IPS-15b (cell line): ENCODE results near the gene UBTF.

Source experiments
- H3K27me3 ChIP-seq: one replicate; pipeline ENCODE4 v1.6.1; 2013; ENCODE audit warnings: low read length; ENCODE audit not compliant: control insufficient read depth, insufficient read depth
- H3K36me3 ChIP-seq: one replicate; pipeline ENCODE4 v1.6.1; 2013; ENCODE audit warnings: low read length; ENCODE audit not compliant: control insufficient read depth, insufficient read depth
- H3K4me1 ChIP-seq: one replicate; pipeline ENCODE4 v1.6.1; 2013; ENCODE audit warnings: mild to moderate bottlenecking, low read length; ENCODE audit not compliant: control insufficient read depth, insufficient read depth
- H3K4me3 ChIP-seq: one replicate; pipeline ENCODE4 v1.5.1; 2013; ENCODE audit warnings: low read depth, low read length
- H3K9ac ChIP-seq: one replicate; pipeline ENCODE4 v1.6.1; 2013; ENCODE audit warnings: low read depth, mild to moderate bottlenecking, low read length
- H3K9me3 ChIP-seq: one replicate; pipeline ENCODE4 v1.6.1; 2013; ENCODE audit warnings: mild to moderate bottlenecking, low read length; ENCODE audit not compliant: control insufficient read depth, insufficient read depth

The UBTF gene

GRCh38 chr17:44170499-44171201, 48.8 kb downstream of the UBTF start, which contains the start of gene ASB16:
Gene ASB16, plus strand, starts transcription at chr17:44170704. Its CDS starts 86 bp downstream, at chr17:44170790.
- peaks cover 4% of the 10 kb centered on the region for H3K4me1 ChIP-seq
- peak within 1 kb of the TSS; percentile 26 for H3K4me3 ChIP-seq
- H3K9ac ChIP-seq = peak within 1 kb of the TSS; percentile 54

GRCh38 chr17:44170135-44170498, 49.4 kb downstream of the UBTF start:
- Histone ChIP-seq H3K4me3 (no peak overlapping the region), H3K36me3 (peaks cover 3% of the 10 kb centered on the region), H3K27me3 (no peaks in the 10 kb centered on the region), H3K9me3 (no peaks in the 10 kb centered on the region), H3K9ac (no peak overlapping the region), H3K4me1 (peaks cover 4% of the 10 kb centered on the region)

More at GRCh38 chr17:44170499-44171201, 48.8 kb downstream of the UBTF start, which contains the start of gene ASB16:
- Histone ChIP-seq H3K27me3 (no peaks in the 10 kb centered on the region), H3K36me3 (peaks cover 3% of the 10 kb centered on the region), H3K9me3 (no peaks in the 10 kb centered on the region)

GRCh38 chr17:44167181-44167861, 52.2 kb downstream of the UBTF start:
- Histone ChIP-seq H3K27me3 (no peaks in the 10 kb centered on the region), H3K4me3 (no peak overlapping the region), H3K9ac (no peak overlapping the region), H3K9me3 (no peaks in the 10 kb centered on the region), H3K4me1 (peaks cover 2% of the 10 kb centered on the region), H3K36me3 (peaks cover 5% of the 10 kb centered on the region)

GRCh38 chr17:44164476-44164875, 55.0 kb downstream of the UBTF start:
- H3K4me3 ChIP-seq = no peak overlapping the region
- H3K9ac ChIP-seq = no peak overlapping the region
- H3K9me3 ChIP-seq = no peaks in the 10 kb centered on the region
- no peaks in the 10 kb centered on the region for H3K4me1 ChIP-seq
- no peaks in the 10 kb centered on the region for H3K27me3 ChIP-seq
- H3K36me3 ChIP-seq = peaks cover 14% of the 10 kb centered on the region

- Histone ChIP-seq H3K9ac (no peak overlapping the region), H3K9me3 (no peaks in the 10 kb centered on the region), H3K36me3 (peaks cover 35% of the 10 kb centered on the region), H3K27me3 (no peaks in the 10 kb centered on the region), H3K4me3 (no peak overlapping the region), H3K4me1 (no peaks in the 10 kb centered on the region)
Observed at GRCh38 chr17:44159519-44160210, 59.8 kb downstream of the UBTF start.

- no peaks in the 10 kb centered on the region for H3K27me3 ChIP-seq
- peaks cover 46% of the 10 kb centered on the region for H3K36me3 ChIP-seq
- H3K4me1 ChIP-seq = no peaks in the 10 kb centered on the region
- no peak overlapping the region for H3K4me3 ChIP-seq
- no peak overlapping the region for H3K9ac ChIP-seq
- no peaks in the 10 kb centered on the region for H3K9me3 ChIP-seq
Observed at GRCh38 chr17:44155488-44155887, 64.0 kb downstream of the UBTF start.
